D721Med (cell line): ENCODE measurements around the gene EPX.

Source experiments
- DNase-seq: peaks from one replicate; pipeline ENCODE4 v3.0.0; 2011; ENCODE audit warnings: low spot score; ENCODE audit not compliant: insufficient read length
- FAIRE-seq: peaks from 2 replicates; lab custom pipeline; 2011; peaks lifted over from hg19 to GRCh38; lab: Jason Lieb, UNC
- CTCF ChIP-seq: IDR thresholded peaks from 2 replicates; pipeline ENCODE4 v1.5.1; 2012; ENCODE audit warnings: mild to moderate bottlenecking, control low read depth; ENCODE audit not compliant: insufficient read depth; ENCODE audit errors: missing control alignments

EPX gene

GRCh38 chr17:58153671-58154070 lies 38.9 kb upstream of the EPX start:
- FAIRE-seq, result no peak
- no peak for TF ChIP-seq CTCF
- no peak for DNase-seq

GRCh38 chr17:58156839-58157803 lies 35.4 kb upstream of the EPX start:
- no peak for DNase-seq
- no peak for FAIRE-seq
- no peak for TF ChIP-seq CTCF

GRCh38 chr17:58158181-58158580 lies 34.3 kb upstream of the EPX start:
- DNase-seq (no peak), FAIRE-seq (no peak)
- no peak for TF ChIP-seq CTCF

GRCh38 chr17:58161566-58161965 lies 31.0 kb upstream of the EPX start:
- no peak for FAIRE-seq
- TF ChIP-seq CTCF, result no peak
- no peak for DNase-seq

GRCh38 chr17:58165981-58166380 lies 26.5 kb upstream of the EPX start:
- DNase-seq (no peak), FAIRE-seq (no peak)
- TF ChIP-seq CTCF, result no peak

- FAIRE-seq (no peak), DNase-seq (no peak)
- no peak for TF ChIP-seq CTCF
Observed at GRCh38 chr17:58166682-58167081, 25.8 kb upstream of the EPX start, which contains the start of gene OR4D2. Gene OR4D2 (plus strand): TSS chr17:58166982. CDS start chr17:58169656, 2,674 bp downstream.

- FAIRE-seq, result no peak
- no peak for TF ChIP-seq CTCF
Observed at GRCh38 chr17:58170622-58171021, 21.9 kb upstream of the EPX start.

More at GRCh38 chr17:58170622-58171021, 21.9 kb upstream of the EPX start:
- DNase-seq, result no peak
